Ectodermal cell (in vitro differentiated cells): ENCODE results near the gene ATXN7.

ENCODE experiments used
- H3K27ac ChIP-seq: 2 replicates; pipeline ENCODE4 v1.7.0; 2013; ENCODE audit warnings: mild to moderate bottlenecking, low read depth, low read length; ENCODE audit not compliant: insufficient read depth, poor library complexity, severe bottlenecking
- H3K27me3 ChIP-seq: 2 replicates; pipeline ENCODE4 v1.7.0; 2013; ENCODE audit warnings: mild to moderate bottlenecking, low read length; ENCODE audit not compliant: insufficient read depth, control insufficient read depth, poor library complexity, severe bottlenecking
- H3K36me3 ChIP-seq: one replicate; pipeline ENCODE4 v1.7.0; 2013; ENCODE audit warnings: low read length; ENCODE audit not compliant: control insufficient read depth, insufficient read depth
- H3K4me1 ChIP-seq: one replicate; pipeline ENCODE4 v1.7.0; 2013; ENCODE audit warnings: low read length; ENCODE audit not compliant: control insufficient read depth, insufficient read depth
- H3K4me3 ChIP-seq: 2 replicates; pipeline ENCODE4 v1.7.0; 2013; ENCODE audit warnings: low read depth, low read length, control low read depth; ENCODE audit not compliant: insufficient read depth
- H3K9me3 ChIP-seq: 2 replicates; pipeline ENCODE4 v1.7.0; 2013; ENCODE audit warnings: mild to moderate bottlenecking, low read length, moderate library complexity; ENCODE audit not compliant: control insufficient read depth
- WGBS, 2 experiments: methylation state at CpG; one replicate each; pipeline ENCODE4 v1.1.7; 2013; ENCODE audit warnings: missing lambda C conversion rate in 2 of 2; 5-methylcytosine and 5-hydroxymethylcytosine counted together

The ATXN7 gene

DNA sequence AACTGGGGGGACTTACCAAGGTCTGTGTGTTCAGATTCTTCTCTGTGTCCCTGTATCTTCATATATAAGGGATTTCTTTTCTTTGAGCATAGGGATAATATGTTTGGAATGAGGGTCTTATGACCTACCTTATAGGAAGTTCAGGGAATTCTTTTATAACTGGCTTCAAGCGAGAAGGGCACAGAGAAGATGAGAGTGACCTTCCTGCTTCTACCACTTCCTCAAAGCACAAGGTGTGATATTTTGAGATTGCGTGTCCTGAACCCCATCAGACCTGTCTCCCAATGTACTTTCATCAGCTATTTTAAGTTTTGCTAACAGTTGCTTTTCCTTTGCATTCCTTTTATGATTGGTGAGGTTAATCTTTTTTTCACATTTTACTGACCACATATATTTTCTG is 162.7 kb downstream of the ATXN7 start:
- no peaks in the 10 kb centered on the region for H3K9me3 ChIP-seq
- 93 to 100% methylated on average over 2 of the region's 2 CpGs for WGBS, 2 experiments
- no peaks in the 10 kb centered on the region for H3K27me3 ChIP-seq
- H3K27ac ChIP-seq: no peak overlapping the region
- no peaks in the 10 kb centered on the region for H3K36me3 ChIP-seq
- H3K4me1 ChIP-seq: peaks cover 8% of the 10 kb centered on the region
- no peak overlapping the region for H3K4me3 ChIP-seq

DNA sequence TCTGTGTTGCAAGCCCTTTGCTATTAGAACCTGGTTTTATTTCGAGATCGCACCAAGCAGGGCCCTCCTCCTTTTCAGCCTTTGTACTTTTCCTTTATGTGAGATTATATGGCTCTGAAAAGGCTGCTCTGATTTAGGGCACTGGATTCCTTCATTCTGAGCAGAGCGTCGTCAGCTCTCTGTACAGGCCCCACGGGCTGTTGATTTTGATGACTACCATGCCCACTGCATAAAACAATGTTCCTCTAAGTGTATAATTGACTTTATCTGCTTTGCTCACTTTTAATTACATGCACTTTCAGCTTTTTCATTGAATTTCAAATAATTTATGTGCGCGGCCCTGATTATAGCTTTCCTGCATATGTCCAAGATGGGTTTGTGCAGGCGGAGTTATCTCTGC is 164.0 kb downstream of the ATXN7 start:
- no peak overlapping the region for H3K27ac ChIP-seq

DNA sequence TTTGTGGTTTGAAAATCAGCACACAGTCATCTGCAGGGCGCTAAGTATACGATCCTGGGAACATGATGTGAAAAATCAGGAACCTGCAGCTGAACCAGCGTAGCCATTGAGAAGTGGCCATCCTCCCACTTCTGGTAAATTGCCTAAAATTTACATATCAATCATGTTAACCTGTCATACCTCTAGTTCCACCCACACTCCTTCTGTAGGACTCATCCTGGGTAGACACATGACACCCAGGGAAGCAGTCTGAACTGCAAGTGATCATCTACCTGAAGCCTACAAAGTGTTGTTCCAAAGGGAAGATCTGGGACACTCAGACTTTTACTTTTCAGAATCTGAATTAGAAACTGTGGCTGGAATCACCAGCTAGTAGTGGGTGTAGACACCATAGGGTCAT is 165.1 kb downstream of the ATXN7 start:
- no peak overlapping the region for H3K4me3 ChIP-seq
- no peak overlapping the region for H3K27ac ChIP-seq
- no peaks in the 10 kb centered on the region for H3K27me3 ChIP-seq
- H3K36me3 ChIP-seq: no peaks in the 10 kb centered on the region
- WGBS, 2 experiments: 90 to 95% methylated on average over 3 of the region's 3 CpGs
- no peaks in the 10 kb centered on the region for H3K9me3 ChIP-seq
- H3K4me1 ChIP-seq: no peaks in the 10 kb centered on the region

More for the DNA sequence above, 164.0 kb downstream of the ATXN7 start:
- no peak overlapping the region for H3K4me3 ChIP-seq
- 91 to 94% methylated on average over 8 of the region's 8 CpGs for WGBS, 2 experiments
- no peaks in the 10 kb centered on the region for H3K36me3 ChIP-seq
- H3K27me3 ChIP-seq: no peaks in the 10 kb centered on the region
- no peaks in the 10 kb centered on the region for H3K4me1 ChIP-seq
- H3K9me3 ChIP-seq: no peaks in the 10 kb centered on the region

DNA sequence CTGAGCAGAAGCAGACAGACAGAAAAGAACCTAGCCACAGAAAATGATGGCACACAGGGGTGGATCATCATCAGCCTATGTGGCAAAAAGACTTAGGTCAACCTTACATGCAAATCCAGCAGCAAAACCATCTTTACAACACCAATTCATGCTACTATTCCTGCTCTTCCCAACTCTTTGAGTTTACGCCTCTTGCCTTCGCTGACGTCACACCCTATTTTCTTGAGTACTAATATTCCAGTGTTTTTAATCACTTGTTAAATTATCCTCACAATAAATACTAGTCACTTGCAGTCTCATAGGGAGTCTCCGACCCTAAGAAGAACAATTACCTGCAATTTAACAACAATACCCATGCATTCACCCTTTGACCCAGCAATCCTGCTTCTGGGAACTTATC is 165.6 kb downstream of the ATXN7 start:
- Histone ChIP-seq H3K4me3 (no peak overlapping the region), H3K36me3 (no peaks in the 10 kb centered on the region), H3K4me1 (no peaks in the 10 kb centered on the region), H3K9me3 (no peaks in the 10 kb centered on the region), H3K27ac (no peak overlapping the region), H3K27me3 (no peaks in the 10 kb centered on the region)
- 89 to 96% methylated on average over 4 of the region's 4 CpGs for WGBS, 2 experiments

DNA sequence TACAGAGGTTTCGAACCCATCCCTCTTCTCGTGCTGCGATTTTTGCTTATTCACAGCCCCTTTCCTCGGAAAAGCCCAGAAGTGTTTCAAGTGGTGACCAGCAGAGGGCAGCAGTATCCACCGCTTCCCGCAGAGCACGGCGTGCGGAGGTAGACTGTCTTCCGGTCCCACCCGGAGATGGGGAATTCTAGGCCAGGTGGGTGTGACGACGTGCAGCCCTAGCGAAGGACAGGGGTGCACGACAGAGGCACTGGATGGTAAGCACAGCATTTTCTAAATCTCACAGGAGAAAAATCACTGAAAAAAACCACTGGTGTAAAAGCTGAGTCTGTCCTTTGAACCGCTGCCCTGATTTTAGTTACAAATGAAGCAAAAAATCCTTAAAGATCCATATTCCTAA is 167.1 kb downstream of the ATXN7 start:
- Histone ChIP-seq H3K4me3 (no peak overlapping the region), H3K36me3 (no peaks in the 10 kb centered on the region), H3K9me3 (no peaks in the 10 kb centered on the region), H3K27me3 (no peaks in the 10 kb centered on the region), H3K4me1 (no peaks in the 10 kb centered on the region), H3K27ac (no peak overlapping the region)
- WGBS, 2 experiments: 8 to 9% methylated on average over 16 of the region's 16 CpGs

DNA sequence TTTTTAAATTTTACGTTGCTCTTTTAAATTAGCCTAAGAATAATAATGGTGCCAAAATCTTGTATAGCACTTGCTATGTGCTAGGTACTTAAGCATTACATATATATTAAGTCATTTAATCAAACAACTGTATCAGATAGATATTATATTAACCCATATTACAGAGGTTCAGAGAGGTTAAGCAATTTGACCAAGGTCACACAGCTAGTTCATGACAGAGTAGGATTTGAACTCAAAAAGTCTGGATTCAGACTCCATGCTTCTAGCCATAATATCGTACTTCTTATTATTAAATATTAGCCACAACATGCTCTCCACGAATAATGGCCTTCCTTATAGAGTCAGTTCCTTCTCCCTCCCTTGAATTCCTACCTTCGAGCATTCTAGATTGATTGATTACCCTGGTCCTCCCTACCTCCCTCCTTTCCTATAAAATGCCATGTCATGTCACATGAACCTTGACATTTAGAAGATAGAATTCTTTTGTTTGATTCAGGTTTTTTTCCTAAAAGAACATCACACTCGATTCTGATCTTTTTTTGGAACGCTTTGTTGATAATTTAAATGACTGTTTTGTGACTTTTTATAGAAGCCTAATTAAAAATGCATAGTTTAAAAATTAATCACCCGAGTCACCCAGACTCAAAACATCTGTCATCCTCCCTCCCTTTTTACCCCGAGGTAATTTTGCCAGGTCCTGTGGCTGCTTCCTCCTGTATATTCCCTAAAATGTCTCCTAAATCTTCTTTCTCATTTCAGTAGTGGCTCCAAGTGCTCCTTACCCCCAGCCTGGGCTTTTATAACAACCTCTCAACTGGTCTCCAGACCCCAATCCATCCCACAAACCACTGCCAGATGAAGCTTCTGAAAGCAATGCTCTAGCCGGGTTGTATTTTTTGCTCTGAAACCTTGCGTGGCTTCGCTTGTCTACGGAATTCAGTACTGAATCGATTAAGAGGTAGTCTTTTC is 168.2 kb downstream of the ATXN7 start:
- 85 to 90% methylated on average over 10 of the region's 13 CpGs for WGBS, 2 experiments

DNA sequence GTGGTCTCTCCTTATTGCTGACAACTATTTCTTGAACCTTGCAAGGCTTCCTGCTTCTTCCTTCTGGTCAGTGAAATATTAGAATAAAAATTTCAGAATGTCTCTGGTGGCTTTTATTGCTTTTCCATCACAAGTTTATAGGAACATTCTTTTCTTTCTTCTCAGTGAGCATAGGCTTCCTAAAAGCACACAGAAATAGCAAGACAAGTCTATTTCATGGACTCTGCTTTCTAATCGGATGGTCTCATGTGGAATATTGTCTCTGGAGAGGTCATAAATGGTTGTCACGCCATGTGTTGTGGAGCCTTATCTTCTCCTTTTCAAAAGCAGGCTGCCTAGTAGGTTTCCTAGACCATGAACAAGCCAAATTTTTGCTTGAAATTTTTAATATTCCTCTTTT is 169.4 kb downstream of the ATXN7 start:
- no peaks in the 10 kb centered on the region for H3K9me3 ChIP-seq
- H3K4me1 ChIP-seq: no peaks in the 10 kb centered on the region
- no peaks in the 10 kb centered on the region for H3K27me3 ChIP-seq
- WGBS, 2 experiments: 90 to 95% methylated on average over 2 of the region's 2 CpGs
- no peak overlapping the region for H3K4me3 ChIP-seq
- H3K27ac ChIP-seq: no peak overlapping the region
- H3K36me3 ChIP-seq: no peaks in the 10 kb centered on the region

More for the DNA sequence above, 168.2 kb downstream of the ATXN7 start:
- no peaks in the 10 kb centered on the region for H3K27me3 ChIP-seq
- H3K9me3 ChIP-seq: no peaks in the 10 kb centered on the region
- no peaks in the 10 kb centered on the region for H3K4me1 ChIP-seq
- H3K36me3 ChIP-seq: no peaks in the 10 kb centered on the region
- H3K27ac ChIP-seq: no peak overlapping the region
- H3K4me3 ChIP-seq: no peak overlapping the region

DNA sequence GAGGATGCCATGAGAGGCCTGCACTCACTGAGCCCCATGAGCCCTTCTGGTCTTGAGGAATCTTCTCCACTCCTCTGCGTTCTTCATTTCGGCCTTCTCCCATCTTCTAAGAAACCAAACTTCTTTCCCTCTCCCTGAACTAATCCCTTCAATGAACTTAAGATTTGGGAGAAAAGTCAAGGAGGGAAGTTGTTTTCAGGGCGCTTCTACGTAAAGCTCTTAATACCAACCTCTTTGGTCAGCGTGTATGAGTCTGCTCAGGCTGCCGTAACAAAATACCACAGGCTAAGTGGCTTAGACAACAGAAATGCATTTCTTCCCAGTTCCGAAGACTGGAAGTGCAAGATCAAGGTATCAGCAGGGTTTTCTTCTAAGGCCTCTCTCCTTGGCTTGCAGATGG is 173.4 kb downstream of the ATXN7 start:
- Histone ChIP-seq H3K36me3 (no peaks in the 10 kb centered on the region), H3K9me3 (no peaks in the 10 kb centered on the region), H3K27ac (no peak overlapping the region), H3K4me3 (no peak overlapping the region), H3K27me3 (no peaks in the 10 kb centered on the region), H3K4me1 (no peaks in the 10 kb centered on the region)
- 95 to 97% methylated on average over 7 of the region's 7 CpGs for WGBS, 2 experiments

DNA sequence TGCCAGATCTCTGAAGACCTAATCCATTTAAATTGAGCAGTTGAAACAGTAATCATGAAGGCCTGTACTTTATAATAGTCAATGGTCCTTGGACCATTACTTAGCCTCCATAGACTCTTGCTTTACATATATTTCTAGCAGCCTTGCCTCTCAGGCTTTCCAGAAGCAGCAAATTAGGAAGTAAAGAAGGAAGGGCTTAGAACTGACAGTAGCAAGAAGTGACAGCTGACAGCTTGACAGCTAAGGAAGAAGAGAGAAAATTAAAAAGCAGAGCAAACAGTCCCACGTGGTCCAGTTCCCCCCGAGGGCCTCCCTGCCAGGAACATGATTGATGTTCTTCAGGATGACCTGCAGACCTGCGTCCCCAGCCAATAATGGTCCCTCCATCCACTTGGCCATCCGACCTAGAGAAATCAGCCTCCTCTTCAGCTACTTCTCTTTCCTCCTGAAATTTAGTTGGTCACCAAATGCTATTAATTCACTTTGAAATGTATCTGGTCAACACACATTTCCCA is 174.6 kb downstream of the ATXN7 start:
- H3K27ac ChIP-seq: no peak overlapping the region
- H3K4me1 ChIP-seq: no peaks in the 10 kb centered on the region
- WGBS, 2 experiments: 62 to 67% methylated on average over 4 of the region's 4 CpGs
- no peak overlapping the region for H3K4me3 ChIP-seq
- H3K27me3 ChIP-seq: no peaks in the 10 kb centered on the region
- H3K9me3 ChIP-seq: no peaks in the 10 kb centered on the region
- no peaks in the 10 kb centered on the region for H3K36me3 ChIP-seq

DNA sequence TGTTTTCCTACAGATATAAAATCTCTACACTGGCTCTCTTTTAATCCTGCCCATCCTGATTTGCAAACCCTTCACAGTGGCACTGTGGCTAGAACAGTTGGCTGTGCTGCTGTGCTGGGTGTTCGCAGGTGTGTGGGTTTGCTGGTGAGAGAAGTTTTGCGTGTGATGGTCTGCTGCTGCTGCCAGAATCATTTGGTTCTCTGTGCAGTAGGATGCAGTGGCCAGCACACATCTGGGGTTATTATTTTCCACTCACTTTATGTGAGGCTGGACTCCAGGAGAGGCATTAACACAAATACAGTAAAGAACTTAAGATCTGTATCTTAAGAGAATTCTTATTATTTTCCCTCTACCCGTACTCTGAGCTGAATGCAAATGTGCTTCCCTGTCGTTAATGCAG is 175.7 kb downstream of the ATXN7 start:
- no peaks in the 10 kb centered on the region for H3K9me3 ChIP-seq

More for the DNA sequence above, 175.7 kb downstream of the ATXN7 start:
- Histone ChIP-seq H3K4me1 (no peaks in the 10 kb centered on the region), H3K27me3 (no peaks in the 10 kb centered on the region), H3K36me3 (no peaks in the 10 kb centered on the region), H3K27ac (no peak overlapping the region), H3K4me3 (no peak overlapping the region)
- 82 to 91% methylated on average over 4 of the region's 4 CpGs for WGBS, 2 experiments
